HFFc6 (cell line): ENCODE measurements around the gene ABHD1. TPM values are rescaled to one million over a fixed set of nuclear protein-coding genes. Genes with fewer than 3 reads are reported as not detected.

Experiments used
- DNase-seq: peaks from one replicate; pipeline ENCODE4 v3.0.0-alpha.2; 2018
- H3K27ac Mint-ChIP-seq: 2 replicates; pipeline ENCODE4 v1.8.0; 2020; ENCODE audit warnings: mild to moderate bottlenecking, mixed read lengths
- H3K27me3 Mint-ChIP-seq: 2 replicates; pipeline ENCODE4 v1.8.0; 2021; ENCODE audit warnings: mild to moderate bottlenecking, moderate library complexity, mixed read lengths; ENCODE audit not compliant: insufficient read depth
- H3K36me3 Mint-ChIP-seq: 2 replicates; pipeline ENCODE4 v1.8.0; 2021; ENCODE audit warnings: low read depth, mixed read lengths
- H3K4me1 Mint-ChIP-seq: 2 replicates; pipeline ENCODE4 v1.8.0; 2020; ENCODE audit warnings: low read depth, mixed read lengths
- H3K4me3 Mint-ChIP-seq: 2 replicates; pipeline ENCODE4 v1.8.0; 2020; ENCODE audit warnings: mild to moderate bottlenecking, moderate library complexity, mixed read lengths
- H3K9me3 Mint-ChIP-seq: 2 replicates; pipeline ENCODE4 v1.8.0; 2020; ENCODE audit warnings: mild to moderate bottlenecking, mixed read lengths
- CTCF ChIP-seq: fragments of 200-600 bp; sonication (generic); IDR thresholded peaks from 2 replicates; pipeline ENCODE4 v1.5.0; 2021; ENCODE audit warnings: antibody characterized with exemption, mild to moderate bottlenecking
- total RNA-seq, 6 experiments: library from RNA; stranded (reverse); fragmentation: NEBNext Ultra II Directional; extraction: Animal tissue kit (Norgen Biotek cat#: 25700); gene quantifications; 2 replicates in 1 of 6; 3 replicates in 5 of 6; pipeline ENCODE4 v1.2.3, GENCODE V29; 2021

The ABHD1 gene
- total RNA-seq, 6 experiments from 2014 or later = not detected

GRCh38 chr2:27177441-27178351, 54.1 kb downstream of the ABHD1 start:
- no peak overlapping the region for H3K4me3 Mint-ChIP-seq
- H3K4me1 Mint-ChIP-seq = peaks cover 35% of the 10 kb centered on the region
- TF ChIP-seq CTCF = no peak
- H3K36me3 Mint-ChIP-seq = no peaks in the 10 kb centered on the region
- H3K27me3 Mint-ChIP-seq = peaks cover 9% of the 10 kb centered on the region
- no peaks in the 10 kb centered on the region for H3K9me3 Mint-ChIP-seq
- DNase-seq = no peak
- no peak overlapping the region for H3K27ac Mint-ChIP-seq

- no peaks in the 10 kb centered on the region for H3K36me3 Mint-ChIP-seq
- no peak overlapping the region for H3K4me3 Mint-ChIP-seq
- no peak for TF ChIP-seq CTCF
- no peak for DNase-seq
- peaks cover 10% of the 10 kb centered on the region for H3K27me3 Mint-ChIP-seq
- no peaks in the 10 kb centered on the region for H3K9me3 Mint-ChIP-seq
- peaks cover 41% of the 10 kb centered on the region for H3K4me1 Mint-ChIP-seq
- no peak overlapping the region for H3K27ac Mint-ChIP-seq
Observed at GRCh38 chr2:27178469-27178868, 54.9 kb downstream of the ABHD1 start.

- TF ChIP-seq CTCF = no peak
- Mint-ChIP-seq H3K9me3 (no peaks in the 10 kb centered on the region), H3K4me3 (no peak overlapping the region), H3K4me1 (peaks cover 49% of the 10 kb centered on the region), H3K27ac (no peak overlapping the region), H3K36me3 (no peaks in the 10 kb centered on the region), H3K27me3 (peaks cover 10% of the 10 kb centered on the region)
- DNase-seq = no peak
Observed at GRCh38 chr2:27179344-27180000, 55.9 kb downstream of the ABHD1 start.

Other genes with a start within 250 kb of the ABHD1 start
- 10 to 100 TPM; 17.0 to 20.4 (median 17.7) TPM for gene MAPRE3, start 153.2 kb upstream of the ABHD1 start, total RNA-seq
- 100 to 1,000 TPM; 119 to 162 (median 144) TPM for gene TMEM214, start 90.8 kb upstream of the ABHD1 start, total RNA-seq
- 10 to 100 TPM; 23.5 to 31.4 (median 28.6) TPM for gene AGBL5, start 72.1 kb upstream of the ABHD1 start, total RNA-seq
- 100 to 1,000 TPM; 500 to 565 (median 548) TPM for gene OST4, start 52.2 kb upstream of the ABHD1 start, total RNA-seq
- gene EMILIN1, start 45.2 kb upstream of the ABHD1 start, total RNA-seq = 100 to 1,000 TPM; 144 to 208 (median 183) TPM
- gene KHK, start 37.0 kb upstream of the ABHD1 start, total RNA-seq = 1 to 10 TPM; 1.0 to 1.7 (median 1.6) TPM
- gene CGREF1, start 4.7 kb upstream of the ABHD1 start, total RNA-seq = under 1 TPM in 1 of 6 experiments, not detected in 5; 0.12 TPM
- gene PREB, start 10.8 kb downstream of the ABHD1 start, total RNA-seq = 10 to 100 TPM; 43.4 to 50.7 (median 46.4) TPM
- not detected for gene PRR30, start 15.6 kb downstream of the ABHD1 start, total RNA-seq
- not detected for gene TCF23, start 25.2 kb downstream of the ABHD1 start, total RNA-seq
- gene ATRAID, start 88.2 kb downstream of the ABHD1 start, total RNA-seq = 100 to 1,000 TPM in 5 of 6 experiments, 10 to 100 TPM in 1; 98.8 to 123 (median 116) TPM
- 10 to 100 TPM; 23.6 to 32.6 (median 25.5) TPM for gene SLC5A6, start 88.5 kb downstream of the ABHD1 start, total RNA-seq
- gene CAD, start 93.6 kb downstream of the ABHD1 start, total RNA-seq = 10 to 100 TPM; 38.3 to 46.9 (median 42.8) TPM
- not detected for gene SLC30A3, start 139.2 kb downstream of the ABHD1 start, total RNA-seq
- gene DNAJC5G, start 151.6 kb downstream of the ABHD1 start, total RNA-seq = not detected
- gene TRIM54, start 158.6 kb downstream of the ABHD1 start, total RNA-seq = not detected
- under 1 TPM; 0.46 to 0.88 (median 0.73) TPM for gene UCN, start 184.6 kb downstream of the ABHD1 start, total RNA-seq
- 10 to 100 TPM; 72.5 to 89.8 (median 83.5) TPM for gene MPV17, start 199.3 kb downstream of the ABHD1 start, total RNA-seq
- 10 to 100 TPM; 42.9 to 53.0 (median 48.4) TPM for gene GTF3C2, start 232.9 kb downstream of the ABHD1 start, total RNA-seq
- 10 to 100 TPM; 44.5 to 48.4 (median 45.8) TPM for gene EIF2B4, start 246.5 kb downstream of the ABHD1 start, total RNA-seq
- 100 to 1,000 TPM; 140 to 160 (median 150) TPM for gene SNX17, start 246.8 kb downstream of the ABHD1 start, total RNA-seq